HCT116 (cell line): Measurements from ENCODE around the gene IQSEC3. TPM values are rescaled to one million over a fixed set of nuclear protein-coding genes. Genes with fewer than 3 reads are reported as not detected.
A peak's percentile ranks its signal among the peaks of the same experiment; 100 is the strongest.
"Not testable (repeated sequence)": the region's sequence is repeated elsewhere in the genome, so short reads cannot be mapped to it uniquely, and the experiment has no call there.

Experiments used
- ATAC-seq: fragments of 200-7000 bp; cut with Tn5 transposase; 2 replicates; pipeline ENCODE4 v1.9.1; 2020; ENCODE audit warnings: mild to moderate bottlenecking, moderate library complexity
- BruUV-seq: library from RNA; stranded (reverse); fragments of 400-500 nt; replicated peaks from 2 replicates; lab custom pipeline; 2021; lab: Mats Ljungman, UMichigan
- CTCF ChIA-PET: fragments of 300-600 bp; sonication (Branson Sonifier 250); formaldehyde crosslinking; loops from one replicate; lab custom pipeline; 2021; ENCODE audit warnings: antibody characterized with exemption; lab: Charles Lee
- POLR2A ChIA-PET: fragments of 300-600, 350-600 bp; sonication (Branson Sonifier 250); formaldehyde crosslinking; loops from one replicate; lab custom pipeline; 2021; ENCODE audit warnings: antibody characterized with exemption; lab: Charles Lee
- RAD21 ChIA-PET, 2 experiments: fragments of 300-600 bp; sonication (Branson Sonifier 250); formaldehyde crosslinking; loops; one replicate each; lab custom pipeline; 2023; ENCODE audit warnings: low total read pairs in 2 of 2; ENCODE audit not compliant: uncharacterized antibody in 2 of 2, unreplicated experiment in 2 of 2, low non-redundant PET in 1 of 2; lab: Charles Lee
- DNase-seq: peaks from one replicate; pipeline ENCODE4 v3.0.0-alpha.2; 2010; ENCODE audit warnings: low read depth, low spot score
- H2AFZ ChIP-seq: fragments of 200-600 bp; shearing (Covaris generic), sonication (generic); 2 replicates; pipeline ENCODE4 v1.6.1; 2017; ENCODE audit warnings: low read depth, mixed run types, mixed read lengths, antibody characterized with exemption, low read length; ENCODE audit not compliant: poor library complexity, severe bottlenecking
- H3K27ac ChIP-seq: 2 replicates; pipeline ENCODE4 v1.5.1; 2012; ENCODE audit warnings: low read depth, low read length
- H3K27me3 ChIP-seq: fragments of 200-600 bp; sonication (generic); 2 replicates; pipeline ENCODE4 v1.6.1; 2016; ENCODE audit warnings: mixed run types, low read length, mixed read lengths; ENCODE audit not compliant: insufficient read depth
- H3K36me3 ChIP-seq, 2 experiments: fragments of 200-500 bp in 1 of 2; fragments of 200-600 bp in 1 of 2; sonication (Bioruptor generic) in 1 of 2; sonication (generic) in 1 of 2; 2 replicates each; pipeline versions ENCODE4 v1.5.1 to v1.6.1; 2014 to 2016; ENCODE audit warnings: low read length in 2 of 2, inconsistent platforms in 1 of 2, mixed read lengths in 1 of 2, mixed run types in 1 of 2; ENCODE audit not compliant: insufficient read depth in 2 of 2, control insufficient read depth in 1 of 2
- H3K4me1 ChIP-seq, 2 experiments: fragments of 200-600 bp in 1 of 2; sonication (generic) in 1 of 2; 2 replicates each; pipeline versions ENCODE4 v1.5.1 to v1.6.1; 2012 to 2017; ENCODE audit warnings: low read length in 2 of 2, inconsistent platforms in 1 of 2, mild to moderate bottlenecking in 1 of 2, mixed read lengths in 1 of 2, mixed run types in 1 of 2, moderate library complexity in 1 of 2; ENCODE audit not compliant: insufficient read depth in 2 of 2, control insufficient read depth in 1 of 2
- H3K4me2 ChIP-seq: fragments of 200-600 bp; sonication (generic); 2 replicates; pipeline ENCODE4 v1.6.1; 2017; ENCODE audit warnings: mixed run types, low read length, mixed read lengths
- H3K4me3 ChIP-seq, 2 experiments: fragments of 200-600 bp in 1 of 2; sonication (generic) in 1 of 2; replicated peaks in 1 of 2; 2 replicates each; pipeline ENCODE4 v1.5.1; 2011 to 2016; ENCODE audit warnings: low read length in 2 of 2, control low read depth in 1 of 2, low read depth in 1 of 2, mild to moderate bottlenecking in 1 of 2, mixed read lengths in 1 of 2, mixed run types in 1 of 2
- H3K79me2 ChIP-seq: fragments of 200-600 bp; sonication (generic); 2 replicates; pipeline ENCODE4 v1.6.1; 2017; ENCODE audit warnings: mild to moderate bottlenecking, mixed run types, low read length, moderate library complexity, mixed read lengths; ENCODE audit not compliant: insufficient read depth
- H3K9ac ChIP-seq: fragments of 200-600 bp; sonication (generic); 2 replicates; pipeline ENCODE4 v1.6.1; 2016; ENCODE audit warnings: low read length, mixed read lengths
- H3K9me2 ChIP-seq: fragments of 200-600 bp; sonication (generic), shearing (Covaris generic); 2 replicates; pipeline ENCODE4 v1.6.1; 2017; ENCODE audit warnings: mixed run types, mild to moderate bottlenecking, moderate library complexity; ENCODE audit not compliant: insufficient read depth
- H3K9me3 ChIP-seq, 2 experiments: fragments of 200-500 bp in 1 of 2; fragments of 200-600 bp in 1 of 2; sonication (Bioruptor generic) in 1 of 2; sonication (generic) in 1 of 2; 2 replicates each; pipeline ENCODE4 v1.6.1; 2014 to 2017; ENCODE audit warnings: low read length in 2 of 2, mixed read lengths in 2 of 2, inconsistent platforms in 1 of 2, low read depth in 1 of 2, mild to moderate bottlenecking in 1 of 2, mixed run types in 1 of 2, moderate library complexity in 1 of 2; ENCODE audit not compliant: control insufficient read depth in 1 of 2, insufficient read depth in 1 of 2
- H4K20me1 ChIP-seq: fragments of 200-600 bp; sonication (generic), shearing (Covaris generic); 2 replicates; pipeline ENCODE4 v1.6.1; 2017; ENCODE audit warnings: mixed run types, mild to moderate bottlenecking, moderate library complexity; ENCODE audit not compliant: insufficient read depth
- intact Hi-C: fragments of 100-400 bp; cut with micrococcal nuclease; formaldehyde crosslinking; loops from 2 replicates; pipeline ENCODE4 v1.10.0; 2022
- total RNA-seq: library from RNA; stranded (reverse); gene quantifications from one replicate; pipeline ENCODE4 v1.2.1, GENCODE V29; 2021; ENCODE audit not compliant: unreplicated experiment
- TF ChIP-seq, protein P1 (sequence below), 3 experiments: fragments of 200-600 bp in 1 of 3; sonication (generic) in 1 of 3; IDR thresholded peaks in 2 of 3; conservative IDR thresholded peaks in 1 of 3; 2 replicates each; pipeline ENCODE4 v1.5.1; 2012 to 2017; ENCODE audit warnings: low read depth in 2 of 3, low read length in 2 of 3, antibody characterized with exemption in 1 of 3, borderline replicate concordance in 1 of 3, control low read depth in 1 of 3, mild to moderate bottlenecking in 1 of 3, mixed read lengths in 1 of 3, mixed run types in 1 of 3, moderate library complexity in 1 of 3; ENCODE audit not compliant: insufficient read depth in 1 of 3

Gene IQSEC3
- total RNA-seq, 1 experiment from 2014 or later: not detected

DNA sequence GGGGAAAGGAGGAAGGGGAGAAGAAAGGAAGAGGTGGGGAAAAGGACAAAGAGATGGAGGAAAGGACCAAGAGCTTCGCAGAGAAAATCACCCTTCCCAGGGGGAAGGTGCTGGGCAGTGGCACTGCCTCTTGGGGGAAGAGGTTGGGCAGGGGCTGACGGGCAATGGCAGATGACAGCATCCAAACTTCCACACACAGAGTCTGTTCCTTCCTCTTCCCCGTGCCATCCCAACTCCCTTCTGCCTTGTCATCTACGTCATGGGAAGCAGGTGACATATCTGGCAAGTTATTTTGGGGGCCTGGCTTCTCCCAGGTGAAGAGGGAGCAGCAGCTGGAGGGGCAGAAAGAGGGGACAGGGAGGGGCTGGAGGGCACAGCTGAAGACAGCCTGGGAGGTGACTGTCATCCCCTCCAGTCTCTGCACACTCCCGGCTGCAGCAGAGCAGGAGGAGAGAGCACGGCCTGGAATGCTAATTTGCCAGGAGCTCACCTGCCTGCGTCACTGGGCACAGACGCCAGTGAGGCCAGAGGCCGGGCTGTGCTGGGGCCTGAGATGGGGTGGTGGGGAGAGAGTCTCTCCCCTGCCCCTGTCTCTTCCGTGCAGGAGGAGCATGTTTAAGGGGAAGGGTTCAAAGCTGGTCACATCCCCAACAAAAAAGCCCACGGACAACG lies 43.9 kb upstream of the IQSEC3 start:
- intact Hi-C loops: no loop called here
- Histone ChIP-seq H3K4me2 (no peak overlapping the region), H3K4me1 (no peaks in the 10 kb centered on the region), H3K9ac (no peak overlapping the region), H3K9me3 (no peaks in the 10 kb centered on the region), H3K9me2 (no peaks in the 10 kb centered on the region), H3K4me3 (no peak overlapping the region), H4K20me1 (no peaks in the 10 kb centered on the region), H3K27me3 (no peaks in the 10 kb centered on the region), H3K27ac (no peak overlapping the region), H3K79me2 (peaks cover 6% of the 10 kb centered on the region; the same call in 1 of the 2 replicates), H2AFZ (no peak overlapping the region), H3K36me3 (peaks cover 12 to 14% of the 10 kb centered on the region in 2 experiments; a peak in 2 of 4 replicates)
- ATAC-seq: peak; percentile 22; the same call in 1 of the 2 replicates
- CTCF ChIA-PET: no interaction called here
- DNase-seq: no peak
- no TSS peak for BruUV-seq
- TF ChIP-seq, protein P1, sequence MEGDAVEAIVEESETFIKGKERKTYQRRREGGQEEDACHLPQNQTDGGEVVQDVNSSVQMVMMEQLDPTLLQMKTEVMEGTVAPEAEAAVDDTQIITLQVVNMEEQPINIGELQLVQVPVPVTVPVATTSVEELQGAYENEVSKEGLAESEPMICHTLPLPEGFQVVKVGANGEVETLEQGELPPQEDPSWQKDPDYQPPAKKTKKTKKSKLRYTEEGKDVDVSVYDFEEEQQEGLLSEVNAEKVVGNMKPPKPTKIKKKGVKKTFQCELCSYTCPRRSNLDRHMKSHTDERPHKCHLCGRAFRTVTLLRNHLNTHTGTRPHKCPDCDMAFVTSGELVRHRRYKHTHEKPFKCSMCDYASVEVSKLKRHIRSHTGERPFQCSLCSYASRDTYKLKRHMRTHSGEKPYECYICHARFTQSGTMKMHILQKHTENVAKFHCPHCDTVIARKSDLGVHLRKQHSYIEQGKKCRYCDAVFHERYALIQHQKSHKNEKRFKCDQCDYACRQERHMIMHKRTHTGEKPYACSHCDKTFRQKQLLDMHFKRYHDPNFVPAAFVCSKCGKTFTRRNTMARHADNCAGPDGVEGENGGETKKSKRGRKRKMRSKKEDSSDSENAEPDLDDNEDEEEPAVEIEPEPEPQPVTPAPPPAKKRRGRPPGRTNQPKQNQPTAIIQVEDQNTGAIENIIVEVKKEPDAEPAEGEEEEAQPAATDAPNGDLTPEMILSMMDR (IDR thresholded peaks at IDR 0.05 in 2 of 3, conservative IDR thresholded peaks at IDR 0.05 in 1 of 3; ENCODE audit: borderline replicate concordance in 1 of 3, insufficient read depth in 1 of 3, low read depth in 2 of 3, low read length in 2 of 3): no peak
- RAD21 ChIA-PET: no interaction called here
- POLR2A ChIA-PET: no interaction called here

DNA sequence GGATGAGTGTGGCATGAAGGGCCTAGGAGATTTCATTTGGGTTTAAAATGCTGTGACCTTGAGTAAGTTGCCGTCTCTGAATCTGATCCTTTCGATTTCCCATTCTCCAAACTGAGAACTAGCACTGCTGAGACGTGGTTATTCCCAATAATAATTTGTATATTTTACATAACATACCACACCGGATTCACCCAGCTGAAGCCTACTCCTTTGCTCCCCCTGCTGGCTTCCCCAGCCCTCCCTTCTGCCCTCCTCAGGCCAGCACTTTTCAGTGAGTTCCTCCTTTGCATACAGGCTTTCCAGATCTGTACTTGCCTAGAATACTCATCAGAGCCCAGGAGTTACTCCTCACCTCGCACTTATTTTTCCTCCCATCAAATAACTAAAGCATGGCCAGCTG lies 38.7 kb upstream of the IQSEC3 start:
- H3K9me3 ChIP-seq, BruUV-seq, H3K9me2 ChIP-seq, H3K27ac ChIP-seq, H3K4me1 ChIP-seq, H4K20me1 ChIP-seq, POLR2A ChIA-PET, H3K4me2 ChIP-seq, H3K4me3 ChIP-seq, H3K79me2 ChIP-seq, RAD21 ChIA-PET, H2AFZ ChIP-seq, CTCF ChIA-PET, intact Hi-C loops, H3K9ac ChIP-seq, DNase-seq, H3K36me3 ChIP-seq, H3K27me3 ChIP-seq: not testable (repeated sequence)
- peak; percentile 63; the same call in 1 of the 2 replicates for ATAC-seq

DNA sequence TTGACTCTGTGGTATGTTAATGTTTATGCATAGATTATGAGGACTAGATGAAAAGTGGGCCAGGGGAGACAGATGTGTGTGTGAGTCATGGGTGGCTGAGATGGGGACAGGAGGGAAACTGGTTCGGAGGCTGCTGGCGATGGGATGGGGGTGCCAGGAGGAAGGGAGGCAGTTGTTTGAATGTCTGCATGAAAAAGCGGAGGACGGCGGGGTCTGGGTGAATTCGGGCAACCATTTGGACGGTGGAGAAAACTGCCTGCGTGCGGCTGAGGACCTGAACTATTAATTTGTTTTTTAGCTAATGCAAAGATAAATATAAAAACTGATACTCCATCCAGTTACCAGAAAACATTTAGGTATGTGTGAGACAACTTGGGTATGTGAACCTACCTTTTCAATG lies 27.8 kb upstream of the IQSEC3 start:
- H3K4me1 ChIP-seq, H3K9me3 ChIP-seq, H3K4me2 ChIP-seq, H3K79me2 ChIP-seq, H3K36me3 ChIP-seq, H2AFZ ChIP-seq, H4K20me1 ChIP-seq, DNase-seq, H3K4me3 ChIP-seq, H3K9ac ChIP-seq, POLR2A ChIA-PET, BruUV-seq, H3K27me3 ChIP-seq, H3K27ac ChIP-seq, RAD21 ChIA-PET, H3K9me2 ChIP-seq, ATAC-seq, CTCF ChIA-PET, intact Hi-C loops: not testable (repeated sequence)

DNA sequence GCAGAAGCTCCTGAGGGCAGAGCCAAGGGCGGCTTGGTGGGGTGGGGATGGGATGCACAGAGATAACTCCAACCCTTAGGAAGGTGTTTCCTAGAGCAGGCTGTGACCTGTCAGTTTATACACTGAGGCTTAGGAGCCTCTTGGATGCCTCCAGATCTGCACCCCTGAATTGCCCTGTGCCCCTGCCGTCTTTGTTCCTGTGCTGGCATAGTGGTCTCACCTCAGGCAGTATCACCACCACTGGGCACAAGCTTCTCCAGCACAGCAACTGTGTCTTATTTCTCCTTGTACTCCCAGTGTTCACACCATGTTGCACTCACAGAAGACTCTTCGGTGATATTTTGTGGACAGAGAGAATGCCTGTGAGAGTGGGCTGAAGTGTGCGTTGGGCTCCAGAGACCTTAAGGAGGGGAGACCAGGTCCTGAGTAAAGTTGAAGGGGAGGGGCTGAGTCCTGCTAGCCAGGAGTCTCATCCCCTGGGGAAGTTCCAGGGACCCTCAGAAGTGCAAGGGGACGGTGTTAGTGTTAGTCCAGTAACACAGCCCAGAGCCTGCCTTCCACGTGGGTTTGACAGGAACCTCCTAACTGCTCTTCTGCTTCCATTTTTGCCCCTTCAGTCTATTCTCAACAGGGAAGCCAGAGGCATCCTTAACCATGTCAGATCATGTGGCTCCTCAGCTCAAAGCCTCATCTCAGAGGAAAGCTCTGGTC lies 26.9 kb upstream of the IQSEC3 start:
- H3K4me3 ChIP-seq, H3K9ac ChIP-seq, H2AFZ ChIP-seq, H3K4me2 ChIP-seq, CTCF ChIA-PET, H3K9me2 ChIP-seq, BruUV-seq, DNase-seq, H3K36me3 ChIP-seq, RAD21 ChIA-PET, intact Hi-C loops, H4K20me1 ChIP-seq, H3K27me3 ChIP-seq, H3K4me1 ChIP-seq, H3K27ac ChIP-seq, H3K9me3 ChIP-seq, H3K79me2 ChIP-seq, POLR2A ChIA-PET, ATAC-seq: not testable (repeated sequence)
